Measurements from ENCODE around the gene CELA3A. TPM values are rescaled to one million over a fixed set of nuclear protein-coding genes. Genes with fewer than 3 reads are reported as not detected.
"Not testable (repeated sequence)": the region's sequence is repeated elsewhere in the genome, so short reads cannot be mapped to it uniquely, and the experiment has no call there.

The CELA3A gene
- total and polyA plus RNA-seq, 2 of the 8 experiments (the other 6 are each of a cell fraction or from before 2014, with no cell fraction given), result not detected

- H4K5ac ChIP-seq (ENCODE audit: insufficient read length, low read depth, low read length); H2AFZ ChIP-seq (ENCODE audit: low read length); H3K79me1 ChIP-seq (ENCODE audit: low read depth, low read length); H4K8ac ChIP-seq (ENCODE audit: extremely low read depth, insufficient read depth, low read length); H3K9ac ChIP-seq (replicated peaks in 1 of 4; ENCODE audit: extremely low read depth in 1 of 4, low read depth in 3 of 4, low read length in 3 of 4); H2BK15ac ChIP-seq (ENCODE audit: low read length); H3K4ac ChIP-seq (replicated peaks; ENCODE audit: insufficient read length, low read depth, low read length); H4K91ac ChIP-seq (replicated peaks; ENCODE audit: insufficient read length, low read length); H3K27ac ChIP-seq (ENCODE audit: low read depth, low read length); H4K20me1 ChIP-seq (replicated peaks in 1 of 2; ENCODE audit: control insufficient read depth in 1 of 2, insufficient read depth in 2 of 2, low read length in 2 of 2); H3K9me3 ChIP-seq (ENCODE audit: insufficient read depth in 2 of 2, low read depth in 1 of 2, low read length in 1 of 2); H3K18ac ChIP-seq (ENCODE audit: extremely low read depth, low read length); H3K4me2 ChIP-seq (ENCODE audit: insufficient read depth in 1 of 2, low read depth in 2 of 2, low read length in 2 of 2); H3K79me2 ChIP-seq (ENCODE audit: control insufficient read depth in 1 of 2, insufficient read depth in 2 of 2, low read length in 2 of 2); H2BK20ac ChIP-seq (ENCODE audit: low read length); H2BK5ac ChIP-seq (ENCODE audit: low read depth, low read length); H2BK12ac ChIP-seq (ENCODE audit: low read depth, low read length); H2BK120ac ChIP-seq (replicated peaks; ENCODE audit: low read depth, low read length); H3K27me3 ChIP-seq (replicated peaks in 1 of 4; ENCODE audit: control insufficient read depth in 3 of 4, extremely low read depth in 1 of 4, insufficient read depth in 3 of 4, low read length in 3 of 4); H3K4me1 ChIP-seq (replicated peaks in 1 of 4; ENCODE audit: control insufficient read depth in 3 of 4, insufficient read depth in 4 of 4, low read length in 3 of 4); H3K36me3 ChIP-seq (ENCODE audit: control insufficient read depth in 2 of 4, insufficient read depth in 4 of 4, low read length in 3 of 4); H3K56ac ChIP-seq (replicated peaks; ENCODE audit: insufficient read length, low read depth, low read length); FAIRE-seq; H3K4me3 ChIP-seq (ENCODE audit: extremely low read depth in 1 of 4, insufficient read depth in 2 of 4, low read depth in 3 of 4, low read length in 4 of 4); DNase-seq (ENCODE audit: low read depth in 1 of 2, low spot score in 2 of 2); H2AK5ac ChIP-seq (ENCODE audit: low read depth, low read length); H3K23ac ChIP-seq (ENCODE audit: insufficient read length); POLR2A ChIA-PET (ENCODE audit: partially characterized antibody); H3K23me2 ChIP-seq (ENCODE audit: low read depth, low read length); H3K14ac ChIP-seq (ENCODE audit: insufficient read length): not testable (repeated sequence)
- WGBS, 2 experiments (ENCODE audit: extremely low coverage in 1 of 2, insufficient coverage in 1 of 2, insufficient read length in 1 of 2, insufficient replicate concordance in 2 of 2, low coverage in 1 of 2, low lambda C conversion rate in 2 of 2, missing lambda C conversion rate in 1 of 2), result 90% methylated on average over 3 of the region's 4 CpGs; no CpG with 5 or more reads in 1 of the 2 experiments
- CTCF ChIA-PET (ENCODE audit: partially characterized antibody), result interaction anchor here (0.7 to 1.7 kb wide), 6 partner anchors 11 to 433 kb away, joined by 3 to 5 read pairs (median 4); no protein-coding TSS in a partner anchor
Observed at GRCh38 chr1:21981253-21981652, 20.2 kb upstream of the CELA3A start.
